ENCODE data around the gene MCF2L. TPM values are rescaled to one million over a fixed set of nuclear protein-coding genes. Genes with fewer than 3 reads are reported as not detected.

The MCF2L gene
- polyA plus RNA-seq, 1 donor (not counting 4 experiments of a cell fraction or from before 2014, with no cell fraction given) = 0.14 TPM

DNA sequence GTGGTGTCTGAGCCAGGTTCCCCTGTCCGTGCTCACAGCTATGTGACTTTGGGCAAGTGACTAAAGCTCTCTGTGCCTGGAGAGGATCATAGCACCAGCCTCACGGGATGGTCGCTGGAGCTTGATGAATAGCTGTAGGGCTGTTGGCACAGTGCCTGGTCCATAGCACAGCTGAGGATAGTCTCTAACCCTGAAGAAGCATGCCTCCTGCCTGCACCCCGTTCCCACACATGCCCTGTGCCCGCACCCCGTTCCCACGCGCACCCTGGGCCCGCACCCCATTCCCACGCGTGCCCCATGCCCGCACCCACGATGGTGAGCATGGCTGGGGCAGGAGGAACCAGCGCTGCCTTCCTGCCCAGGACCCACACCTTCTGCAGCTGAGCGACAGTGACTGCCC lies 72.9 kb downstream of the MCF2L start:
- Histone ChIP-seq H3K4me3 (ENCODE audit: control insufficient read depth in 2 of 3, extremely low read depth in 1 of 3, insufficient read depth in 2 of 3, low read depth in 1 of 3, low read length in 3 of 3) (no peak overlapping the region), H3K9me1 (ENCODE audit: control insufficient read depth, extremely low read depth, insufficient read depth, low read length) (no peaks in the 10 kb centered on the region), H4K20me1 (ENCODE audit: control insufficient read depth, extremely low read depth, insufficient read depth, low read length) (no peaks in the 10 kb centered on the region), H3K9ac (ENCODE audit: control insufficient read depth, extremely low read depth, insufficient read depth, low read length) (no peak overlapping the region), H3K4me2 (ENCODE audit: control insufficient read depth, extremely low read depth, insufficient read depth, low read depth, low read length) (no peak overlapping the region), H2AFZ (ENCODE audit: control insufficient read depth, low read length) (no peak overlapping the region), H3K36me3 (ENCODE audit: control insufficient read depth in 2 of 2, extremely low read depth in 1 of 2, insufficient read depth in 2 of 2, low read length in 2 of 2) (no peaks in the 10 kb centered on the region), H3K4me1 (ENCODE audit: control insufficient read depth, extremely low read depth, insufficient read depth, low read length) (no peaks in the 10 kb centered on the region), H3K9me3 (ENCODE audit: control insufficient read depth, low read depth, low read length) (no peaks in the 10 kb centered on the region), H3K79me2 (ENCODE audit: control insufficient read depth, insufficient read depth, low read length) (no peaks in the 10 kb centered on the region), H3K27ac (ENCODE audit: control insufficient read depth, insufficient read depth, low read length) (no peak overlapping the region), H3K27me3 (ENCODE audit: control insufficient read depth, extremely low read depth, insufficient read depth, low read length) (peaks cover 5% of the 10 kb centered on the region)
- no peak for FAIRE-seq
- no peak for TF ChIP-seq EZH2 (IDR thresholded peaks at IDR 0.05; ENCODE audit: low read length)
- TF ChIP-seq, protein P1, sequence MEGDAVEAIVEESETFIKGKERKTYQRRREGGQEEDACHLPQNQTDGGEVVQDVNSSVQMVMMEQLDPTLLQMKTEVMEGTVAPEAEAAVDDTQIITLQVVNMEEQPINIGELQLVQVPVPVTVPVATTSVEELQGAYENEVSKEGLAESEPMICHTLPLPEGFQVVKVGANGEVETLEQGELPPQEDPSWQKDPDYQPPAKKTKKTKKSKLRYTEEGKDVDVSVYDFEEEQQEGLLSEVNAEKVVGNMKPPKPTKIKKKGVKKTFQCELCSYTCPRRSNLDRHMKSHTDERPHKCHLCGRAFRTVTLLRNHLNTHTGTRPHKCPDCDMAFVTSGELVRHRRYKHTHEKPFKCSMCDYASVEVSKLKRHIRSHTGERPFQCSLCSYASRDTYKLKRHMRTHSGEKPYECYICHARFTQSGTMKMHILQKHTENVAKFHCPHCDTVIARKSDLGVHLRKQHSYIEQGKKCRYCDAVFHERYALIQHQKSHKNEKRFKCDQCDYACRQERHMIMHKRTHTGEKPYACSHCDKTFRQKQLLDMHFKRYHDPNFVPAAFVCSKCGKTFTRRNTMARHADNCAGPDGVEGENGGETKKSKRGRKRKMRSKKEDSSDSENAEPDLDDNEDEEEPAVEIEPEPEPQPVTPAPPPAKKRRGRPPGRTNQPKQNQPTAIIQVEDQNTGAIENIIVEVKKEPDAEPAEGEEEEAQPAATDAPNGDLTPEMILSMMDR (optimal IDR thresholded peaks at IDR 0.05 in 1 of 3, IDR thresholded peaks at IDR 0.05 in 1 of 3, conservative IDR thresholded peaks at IDR 0.05 in 1 of 3; ENCODE audit: extremely low read depth in 1 of 3, insufficient read depth in 2 of 3, low read length in 3 of 3) = no peak
- no peak for DNase-seq (ENCODE audit: low read depth, low spot score)
- dilution Hi-C loops (cut with MboI; ENCODE audit: extremely low pct_ligation_motif_present, low sequenced_read_pairs) = no loop called here

DNA sequence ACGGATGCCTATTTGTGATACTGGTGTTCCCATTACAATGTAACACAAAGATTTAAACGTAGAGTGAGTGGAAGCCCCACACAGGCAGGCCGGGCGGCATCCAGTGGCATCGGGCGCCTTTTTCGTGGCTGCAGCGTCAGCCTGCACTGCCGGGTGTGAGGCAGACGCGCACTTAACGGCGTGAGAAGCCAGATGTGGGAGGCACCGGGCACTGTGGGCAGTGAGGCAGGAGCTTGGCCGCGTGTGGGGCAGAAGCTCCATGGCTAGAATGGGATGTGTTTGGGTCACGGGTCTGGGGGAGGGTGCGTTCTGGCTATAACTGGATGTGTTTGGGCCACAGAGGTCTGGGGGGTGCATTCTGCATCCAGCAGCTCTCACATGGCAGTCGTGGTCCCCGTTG lies 73.4 kb downstream of the MCF2L start:
- no peaks in the 10 kb centered on the region for H4K20me1 ChIP-seq (ENCODE audit: control insufficient read depth, extremely low read depth, insufficient read depth, low read length)
- H3K4me2 ChIP-seq (ENCODE audit: control insufficient read depth, extremely low read depth, insufficient read depth, low read depth, low read length) = no peak overlapping the region
- H3K9me3 ChIP-seq (ENCODE audit: control insufficient read depth, low read depth, low read length) = no peaks in the 10 kb centered on the region
- dilution Hi-C loops (cut with MboI; ENCODE audit: extremely low pct_ligation_motif_present, low sequenced_read_pairs) = no loop called here
- H2AFZ ChIP-seq (ENCODE audit: control insufficient read depth, low read length) = no peak overlapping the region
- H3K4me3 ChIP-seq (ENCODE audit: control insufficient read depth in 2 of 3, extremely low read depth in 1 of 3, insufficient read depth in 2 of 3, low read depth in 1 of 3, low read length in 3 of 3) = no peak overlapping the region
- H3K4me1 ChIP-seq (ENCODE audit: control insufficient read depth, extremely low read depth, insufficient read depth, low read length) = no peaks in the 10 kb centered on the region
- H3K9ac ChIP-seq (ENCODE audit: control insufficient read depth, extremely low read depth, insufficient read depth, low read length) = no peak overlapping the region
- FAIRE-seq (no peak), DNase-seq (ENCODE audit: low read depth, low spot score) (no peak)
- no peaks in the 10 kb centered on the region for H3K9me1 ChIP-seq (ENCODE audit: control insufficient read depth, extremely low read depth, insufficient read depth, low read length)
- H3K79me2 ChIP-seq (ENCODE audit: control insufficient read depth, insufficient read depth, low read length) = no peaks in the 10 kb centered on the region
- H3K36me3 ChIP-seq (ENCODE audit: control insufficient read depth in 2 of 2, extremely low read depth in 1 of 2, insufficient read depth in 2 of 2, low read length in 2 of 2) = no peaks in the 10 kb centered on the region
- TF ChIP-seq EZH2 (IDR thresholded peaks at IDR 0.05; ENCODE audit: low read length) = no peak
- TF ChIP-seq, protein P1 (optimal IDR thresholded peaks at IDR 0.05 in 1 of 3, IDR thresholded peaks at IDR 0.05 in 1 of 3, conservative IDR thresholded peaks at IDR 0.05 in 1 of 3; ENCODE audit: extremely low read depth in 1 of 3, insufficient read depth in 2 of 3, low read length in 3 of 3) = no peak
- H3K27ac ChIP-seq (ENCODE audit: control insufficient read depth, insufficient read depth, low read length) = no peak overlapping the region
- no peaks in the 10 kb centered on the region for H3K27me3 ChIP-seq (ENCODE audit: control insufficient read depth, extremely low read depth, insufficient read depth, low read length)

Measured in keratinocyte (primary cell).